Ovary (tissue), 9 donors: ENCODE measurements around the gene OTULIN. TPM values are rescaled to one million over a fixed set of nuclear protein-coding genes. Genes with fewer than 3 reads are reported as not detected.

ENCODE experiments used
- DNase-seq, 5 donors: peaks; one replicate each; pipeline ENCODE4 v3.0.0-alpha.2; 2019 to 2020
- H3K27ac ChIP-seq, 2 donors: fragments of 200-600 bp; one replicate each; pipeline versions ENCODE4 v1.5.1 to v1.8.0; 2019 to 2022
- H3K27me3 ChIP-seq: fragments of 200-600 bp; one replicate; pipeline ENCODE4 v1.8.0; 2022
- H3K36me3 ChIP-seq: fragments of 200-600 bp; sonication (generic); one replicate; pipeline ENCODE4 v1.5.1; 2019
- H3K4me1 ChIP-seq: one replicate; pipeline ENCODE4 v1.8.1; 2013; ENCODE audit warnings: mild to moderate bottlenecking, moderate library complexity; ENCODE audit not compliant: insufficient read depth
- H3K4me3 ChIP-seq: fragments of 200-600 bp; sonication (generic); one replicate; pipeline ENCODE4 v1.5.1; 2017
- H3K9me3 ChIP-seq, 2 donors: fragments of 200-600 bp in 1 of 2; sonication (generic) in 1 of 2; one replicate each; pipeline versions ENCODE4 v1.5.1 to v1.8.1; 2013 to 2019; ENCODE audit warnings: mild to moderate bottlenecking in 1 of 2, moderate library complexity in 1 of 2
- CTCF ChIP-seq, 3 donors: fragments of 450-650 bp in 2 of 3; fragments of 200-600 bp in 1 of 3; IDR thresholded peaks; one replicate each; pipeline versions ENCODE4 v1.5.1 to v1.8.0; 2016 to 2022; ENCODE audit warnings: antibody characterized with exemption in 3 of 3, mild to moderate bottlenecking in 1 of 3
- EP300 ChIP-seq: sonication (generic); formaldehyde crosslinking; IDR thresholded peaks from one replicate; pipeline ENCODE4 v1.6.1; 2017; ENCODE audit warnings: antibody characterized with exemption
- POLR2A ChIP-seq: fragments of 450-650 bp; IDR thresholded peaks from one replicate; pipeline ENCODE4 v1.6.1; 2017; ENCODE audit warnings: antibody characterized with exemption, mild to moderate bottlenecking, moderate library complexity
- WGBS, 3 donors: extraction: QIAGEN DNeasy Blood & Tissue Kit in 1 of 3; methylation state at CpG; one replicate each; pipeline versions ENCODE4 v1.1.5 to v1.1.7; 2013 to 2017; 5-methylcytosine and 5-hydroxymethylcytosine counted together
- intact Hi-C, 4 donors: fragments of 100-400 bp; cut with DNase I; formaldehyde crosslinking; loops; one replicate each; pipeline versions ENCODE4 v1.11.0 to v1.15.1; 2022 to 2023
- polyA plus RNA-seq, 2 donors: library from polyadenylated mRNA; stranded (reverse); fragments of 200-250 nt in 1 of 2; fragments of 350-450 nt in 1 of 2; fragmentation: Illumina TruSeq in 1 of 2; extraction: RNeasy Lipid Tissue Mini Kit (QIAGEN cat#74804) in 1 of 2; gene quantifications; one replicate each; pipeline ENCODE4 v1.2.3, GENCODE V29; 2013 to 2014
- total RNA-seq, 7 donors: library from RNA; depleted of rRNA in 2 of 7; stranded (reverse); fragments of >200 nt in 2 of 7; fragmentation: NEBNext Ultra II Directional in 3 of 7; extraction: Animal tissue kit (Norgen Biotek cat#: 25700) in 3 of 7; gene quantifications; one replicate each; pipeline versions ENCODE4 v1.1.0 to v1.2.4, GENCODE V29; 2016 to 2023
- donor health status: DM: no; HTN: no; CAD: no; lungs with moderate emphysema.
- donor health status: DM: no; HTN: no; CAD: no.
- donor health status: Bipolar disorder and iron deficiency.
- donor health status: DM: yes; HTN: yes; CAD: no.
- donor health status: DM: no; HTN: no; CAD: no.
- donor health status: DM: yes; HTN: yes; CAD: no.

Gene OTULIN
- total and polyA plus RNA-seq, 9 donors = 4.1 to 29.3 (median 23.3) TPM

GRCh38 chr5:14672484-14673394 is 8.2 kb downstream of the OTULIN start:
- Histone ChIP-seq H3K36me3 (no peaks in the 10 kb centered on the region), H3K4me1 (no peaks in the 10 kb centered on the region), H3K27me3 (no peaks in the 10 kb centered on the region), H3K4me3 (no peak overlapping the region), H3K9me3 (no peaks in the 10 kb centered on the region), H3K27ac (no peak overlapping the region)
- no peak for DNase-seq
- intact Hi-C loops = no loop called here
- 86 to 91% (median 87%) methylated on average over 9 of the region's 9 CpGs for WGBS, 3 donors
- TF ChIP-seq CTCF (IDR thresholded peaks at IDR 0.05) = no peak
- TF ChIP-seq POLR2A = no peak
- no peak for TF ChIP-seq EP300

DNA sequence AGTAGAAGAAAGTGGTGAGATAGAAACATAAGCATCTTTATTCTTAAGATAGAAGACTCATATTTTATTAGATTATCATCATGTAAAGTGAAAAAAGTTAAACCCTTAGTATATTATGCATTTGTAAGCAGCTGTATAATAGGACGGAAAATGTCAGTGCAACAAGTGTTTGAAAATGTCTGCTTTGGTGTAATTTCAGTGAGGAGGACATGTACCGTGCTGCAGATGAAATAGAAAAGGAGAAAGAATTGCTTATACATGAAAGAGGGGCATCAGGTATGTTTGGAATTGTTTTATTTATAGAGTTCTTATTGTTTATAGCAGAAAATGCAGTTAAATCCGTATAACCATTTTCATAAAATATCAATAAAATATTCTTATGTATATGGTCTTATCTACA is 8.9 kb downstream of the OTULIN start:
- WGBS, 3 donors = 72 to 89% (median 73%) methylated on average over 3 of the region's 3 CpGs
- H3K27me3 ChIP-seq = no peaks in the 10 kb centered on the region
- H3K4me3 ChIP-seq = no peak overlapping the region
- no peak for DNase-seq
- TF ChIP-seq POLR2A = no peak
- TF ChIP-seq CTCF (IDR thresholded peaks at IDR 0.05) = no peak
- no peak for TF ChIP-seq EP300
- no peaks in the 10 kb centered on the region for H3K9me3 ChIP-seq
- intact Hi-C loops = no loop called here
- no peak overlapping the region for H3K27ac ChIP-seq
- H3K4me1 ChIP-seq = no peaks in the 10 kb centered on the region
- H3K36me3 ChIP-seq = no peaks in the 10 kb centered on the region

DNA sequence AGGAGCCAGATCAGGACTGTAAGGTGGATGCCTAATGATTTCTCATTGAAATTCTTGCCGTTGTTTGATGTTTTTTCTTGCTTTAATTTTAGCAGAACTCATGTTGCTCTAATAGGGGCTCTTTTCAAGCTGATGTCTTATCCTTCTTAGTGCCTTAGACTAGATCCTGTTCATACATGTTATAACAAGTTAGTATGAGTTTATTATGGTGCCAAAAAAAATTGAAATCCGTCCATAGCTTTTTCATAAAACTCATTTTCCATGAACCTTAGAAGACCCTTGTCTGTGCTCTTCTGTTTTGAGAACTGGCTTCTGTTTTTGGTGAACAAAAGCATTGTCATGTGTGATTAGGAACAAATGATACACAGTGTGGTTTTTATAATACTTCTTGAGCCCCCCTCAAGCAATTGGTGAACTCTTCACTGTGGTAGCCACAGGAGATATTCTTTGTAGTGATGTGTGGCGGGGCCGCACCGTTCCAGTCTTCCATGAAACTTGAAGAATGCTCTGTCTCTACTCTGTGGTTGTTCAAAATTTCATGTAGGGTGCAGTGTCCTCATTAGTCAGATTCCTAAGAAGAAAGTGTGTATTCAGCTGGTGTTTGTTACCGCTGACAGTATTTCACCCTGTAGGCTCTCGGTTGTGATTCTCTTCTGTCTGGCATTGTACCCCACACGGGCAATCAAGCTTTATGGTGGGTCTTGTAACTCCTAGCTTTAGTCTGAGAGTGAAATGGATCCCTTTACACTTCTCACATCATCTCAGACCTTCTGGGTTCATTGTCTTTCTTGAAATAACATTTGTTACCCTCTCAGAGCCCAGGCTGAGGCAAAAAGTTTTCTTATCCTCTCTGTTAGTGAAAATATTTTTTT is 10.7 kb downstream of the OTULIN start:
- intact Hi-C loops = no loop called here
- DNase-seq = no peak
- H3K9me3 ChIP-seq = no peaks in the 10 kb centered on the region
- H3K27me3 ChIP-seq = no peaks in the 10 kb centered on the region
- H3K27ac ChIP-seq = no peak overlapping the region
- no peak overlapping the region for H3K4me3 ChIP-seq
- H3K4me1 ChIP-seq = no peaks in the 10 kb centered on the region
- 85 to 86% (median 85%) methylated on average over 8 of the region's 8 CpGs for WGBS, 3 donors
- TF ChIP-seq POLR2A (no peak), CTCF (IDR thresholded peaks at IDR 0.05) (no peak), EP300 (no peak)
- no peaks in the 10 kb centered on the region for H3K36me3 ChIP-seq

- no peak overlapping the region for H3K27ac ChIP-seq
- DNase-seq = no peak
- H3K27me3 ChIP-seq = no peaks in the 10 kb centered on the region
- no peaks in the 10 kb centered on the region for H3K36me3 ChIP-seq
- intact Hi-C loops = no loop called here
- no peaks in the 10 kb centered on the region for H3K4me1 ChIP-seq
- no peak overlapping the region for H3K4me3 ChIP-seq
- no peak for TF ChIP-seq POLR2A
- TF ChIP-seq CTCF (IDR thresholded peaks at IDR 0.05) = no peak
- TF ChIP-seq EP300 = no peak
- WGBS, 3 donors = 61 to 68% (median 65%) methylated on average over 6 of the region's 6 CpGs
- no peaks in the 10 kb centered on the region for H3K9me3 ChIP-seq
These were observed 11.4 kb downstream of the OTULIN start for GRCh38 chr5:14675865-14676300.
